T-cell (primary cell): ENCODE measurements around the gene JAG1. TPM values are rescaled to one million over a fixed set of nuclear protein-coding genes. Genes with fewer than 3 reads are reported as not detected.
"Not testable (repeated sequence)": the region's sequence is repeated elsewhere in the genome, so short reads cannot be mapped to it uniquely, and the experiment has no call there.

Experiments used
- ATAC-seq, 4 experiments: fragments of 200-7000 bp in 3 of 4; fragments of 150-1000 bp in 1 of 4; cut with Tn5 transposase; replicated peaks in 1 of 4; 1 replicate in 3 of 4; 2 replicates in 1 of 4; pipeline ENCODE4 v1.10.0; 2021; ENCODE audit warnings: moderate library complexity in 3 of 4, mild to moderate bottlenecking in 2 of 4, moderate number of reproducible peaks in 1 of 4
- CTCF ChIA-PET, 2 donors: fragments of 300-600 bp; sonication (Branson Sonifier 250); formaldehyde crosslinking; loops; one replicate each; lab custom pipeline; 2022; ENCODE audit warnings: antibody characterized with exemption in 2 of 2; lab: Charles Lee
- POLR2A ChIA-PET, 2 donors: fragments of 300-600 bp; sonication (Branson Sonifier 250); formaldehyde crosslinking; loops; one replicate each; lab custom pipeline; 2022; ENCODE audit warnings: antibody characterized with exemption in 2 of 2; lab: Charles Lee
- DNase-seq, 35 experiments: peaks; one replicate each; pipeline versions ENCODE4 v3.0.0 to v3.0.0-alpha.2; 2013 to 2023
- H3K27ac ChIP-seq: one replicate; pipeline ENCODE4 v1.5.1; 2013; ENCODE audit warnings: low read length
- H3K27me3 ChIP-seq, 2 experiments: replicated peaks in 1 of 2; 1 replicate in 1 of 2; 2 replicates in 1 of 2; pipeline versions ENCODE4 v1.6.1 to v1.7.0; 2013; ENCODE audit warnings: low read length in 1 of 2, mixed read lengths in 1 of 2; ENCODE audit not compliant: control insufficient read depth in 2 of 2, insufficient read depth in 2 of 2; ENCODE audit errors: extremely low read depth in 1 of 2
- H3K36me3 ChIP-seq, 2 donors: 1 replicate in 1 of 2; 2 replicates in 1 of 2; pipeline versions ENCODE4 v1.6.1 to v1.7.0; 2013; ENCODE audit warnings: low read length in 1 of 2; ENCODE audit not compliant: control insufficient read depth in 2 of 2, insufficient read depth in 1 of 2; ENCODE audit errors: extremely low read depth in 1 of 2
- H3K4me1 ChIP-seq, 2 experiments: 1 replicate in 1 of 2; 2 replicates in 1 of 2; pipeline versions ENCODE4 v1.6.1 to v1.7.0; 2013; ENCODE audit warnings: low read length in 2 of 2, mixed read lengths in 1 of 2; ENCODE audit not compliant: insufficient read depth in 2 of 2, control insufficient read depth in 1 of 2; ENCODE audit errors: extremely low read depth in 1 of 2
- H3K4me3 ChIP-seq, 2 donors: 1 replicate in 1 of 2; 2 replicates in 1 of 2; pipeline versions ENCODE4 v1.5.1 to v1.7.0; 2013; ENCODE audit warnings: mild to moderate bottlenecking in 2 of 2, low read length in 1 of 2, moderate library complexity in 1 of 2; ENCODE audit not compliant: control insufficient read depth in 1 of 2; ENCODE audit errors: extremely low read depth in 1 of 2
- H3K9me3 ChIP-seq: 2 replicates; pipeline ENCODE4 v1.7.0; 2013
- H3K27ac Mint-ChIP-seq, 2 donors: one replicate each; pipeline ENCODE4 v1.8.0; 2020 to 2021; ENCODE audit warnings: mild to moderate bottlenecking in 2 of 2, mixed read lengths in 2 of 2
- H3K27me3 Mint-ChIP-seq, 2 donors: one replicate each; pipeline ENCODE4 v1.8.0; 2021 to 2022; ENCODE audit warnings: mixed read lengths in 2 of 2
- H3K36me3 Mint-ChIP-seq: one replicate; pipeline ENCODE4 v1.8.0; 2021; ENCODE audit warnings: mixed read lengths
- H3K4me1 Mint-ChIP-seq, 3 donors: one replicate each; pipeline ENCODE4 v1.8.0; 2020 to 2022; ENCODE audit warnings: mixed read lengths in 3 of 3, mild to moderate bottlenecking in 1 of 3
- H3K4me3 Mint-ChIP-seq, 3 donors: one replicate each; pipeline ENCODE4 v1.8.0; 2020 to 2022; ENCODE audit warnings: mild to moderate bottlenecking in 3 of 3, mixed read lengths in 3 of 3, moderate library complexity in 3 of 3
- H3K9me3 Mint-ChIP-seq, 3 donors: one replicate each; pipeline ENCODE4 v1.8.0; 2020 to 2022; ENCODE audit warnings: mixed read lengths in 3 of 3
- WGBS: methylation state at CpG from one replicate; pipeline ENCODE4 v1.1.5; 2013; ENCODE audit warnings: missing lambda C conversion rate; ENCODE audit not compliant: insufficient coverage; 5-methylcytosine and 5-hydroxymethylcytosine counted together
- total RNA-seq, 35 experiments: library from RNA in 6 of 35; stranded (reverse) in 6 of 35; fragments of 120-200 nt in 1 of 35; gene quantifications; one replicate each; pipeline versions ENCODE4 v1.2.1 to v1.2.4 and lab custom pipeline; 2013 to 2026

Gene JAG1
- total RNA-seq, 5 donors from 2014 or later (not counting 1 experiment from before 2014, with no cell fraction given), result 0.12 to 1.1 (median 0.56) TPM

DNA sequence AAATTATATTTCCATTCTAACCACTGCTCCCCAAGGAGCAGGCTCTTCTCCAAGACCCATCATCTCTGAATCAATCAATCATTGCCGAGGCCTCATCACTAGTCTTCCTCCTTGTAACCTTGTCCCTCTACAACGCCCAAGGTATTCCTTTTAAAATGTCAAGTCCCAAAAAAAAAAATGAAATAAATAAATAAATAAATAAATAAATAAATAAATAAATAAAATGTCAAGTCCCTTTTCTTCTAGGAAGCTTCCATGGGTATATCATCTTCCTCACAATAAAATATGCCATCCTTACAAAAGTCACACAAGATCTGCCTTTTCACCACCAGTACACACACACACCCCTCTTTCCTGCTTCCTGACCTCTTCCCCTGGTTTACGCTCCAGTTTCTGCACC, 57.6 kb downstream of the JAG1 start:
- no peak for DNase-seq
- peaks cover 0 to 3% of the 10 kb centered on the region in 2 donors for H3K36me3 ChIP-seq
- no peak for ATAC-seq
- no peak overlapping the region for H3K27ac ChIP-seq
- H3K4me1 ChIP-seq, result no peaks in the 10 kb centered on the region
- H3K4me3 Mint-ChIP-seq, result no peak overlapping the region
- 100% methylated on average over 1 of the region's 3 CpGs for WGBS
- H3K4me1 Mint-ChIP-seq, result no peaks in the 10 kb centered on the region
- no peaks in the 10 kb centered on the region for H3K9me3 ChIP-seq
- ChIA-PET POLR2A (no interaction called here), CTCF (no interaction called here)
- peaks cover 58% of the 10 kb centered on the region for H3K36me3 Mint-ChIP-seq
- no peaks in the 10 kb centered on the region for H3K27me3 Mint-ChIP-seq
- H3K27me3 ChIP-seq, result no peaks in the 10 kb centered on the region
- H3K27ac Mint-ChIP-seq, result no peak overlapping the region
- H3K9me3 Mint-ChIP-seq, result no peaks in the 10 kb centered on the region
- H3K4me3 ChIP-seq, result no peak overlapping the region

GRCh38 chr20:10613911-10614310, 59.9 kb downstream of the JAG1 start:
- Histone ChIP-seq H3K27ac (no peak overlapping the region), H3K27me3 (no peaks in the 10 kb centered on the region), H3K36me3 (peaks cover 0 to 3% of the 10 kb centered on the region in 2 donors), H3K4me1 (no peaks in the 10 kb centered on the region), H3K4me3 (no peak overlapping the region), H3K9me3 (no peaks in the 10 kb centered on the region)
- ChIA-PET CTCF (no interaction called here), POLR2A (no interaction called here)
- ATAC-seq (no peak), DNase-seq (no peak)
- 97% methylated on average over 9 of the region's 18 CpGs for WGBS
- peaks cover 61% of the 10 kb centered on the region for H3K36me3 Mint-ChIP-seq
- H3K9me3 Mint-ChIP-seq, result no peaks in the 10 kb centered on the region
- H3K27me3 Mint-ChIP-seq, result no peaks in the 10 kb centered on the region
- no peak overlapping the region for H3K4me3 Mint-ChIP-seq
- H3K4me1 Mint-ChIP-seq, result no peaks in the 10 kb centered on the region
- H3K27ac Mint-ChIP-seq, result no peak overlapping the region

- POLR2A ChIA-PET, H3K4me3 ChIP-seq, ATAC-seq, H3K9me3 ChIP-seq, DNase-seq, H3K9me3 Mint-ChIP-seq, H3K27me3 ChIP-seq, CTCF ChIA-PET, H3K4me1 ChIP-seq, H3K4me3 Mint-ChIP-seq, H3K27ac ChIP-seq, H3K27ac Mint-ChIP-seq, H3K36me3 ChIP-seq, H3K27me3 Mint-ChIP-seq, H3K4me1 Mint-ChIP-seq: not testable (repeated sequence)
- WGBS, result no CpG with 5 or more reads among the region's 5 CpGs
- H3K36me3 Mint-ChIP-seq, result peaks cover 65% of the 10 kb centered on the region
Measured at GRCh38 chr20:10613426-10613825, 60.4 kb downstream of the JAG1 start.

DNA sequence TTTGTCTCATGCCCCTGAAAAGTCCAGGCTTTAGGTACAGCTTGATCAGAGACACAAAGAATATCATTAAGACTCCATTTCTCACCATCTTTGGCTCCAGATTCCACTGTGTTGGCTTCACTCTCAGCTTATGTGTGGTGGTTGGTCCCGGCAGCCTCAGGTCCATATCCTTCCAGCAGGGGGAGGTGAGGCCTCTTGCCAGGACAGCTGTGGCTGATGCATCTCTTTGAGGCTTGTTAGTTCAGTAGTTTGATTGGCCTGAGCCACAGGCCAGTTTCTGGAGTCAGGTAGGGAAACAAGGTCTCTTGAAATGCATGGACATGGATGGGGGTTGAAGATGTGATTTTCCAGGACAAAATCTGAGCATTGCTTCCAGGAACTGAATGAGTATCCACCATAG, 62.4 kb downstream of the JAG1 start:
- Histone ChIP-seq H3K4me3 (no peak overlapping the region), H3K4me1 (no peaks in the 10 kb centered on the region), H3K27me3 (no peaks in the 10 kb centered on the region), H3K27ac (no peak overlapping the region), H3K9me3 (no peaks in the 10 kb centered on the region), H3K36me3 (peaks cover 0 to 3% of the 10 kb centered on the region in 2 donors)
- Mint-ChIP-seq H3K4me3 (no peak overlapping the region), H3K36me3 (peaks cover 61% of the 10 kb centered on the region), H3K9me3 (no peaks in the 10 kb centered on the region), H3K4me1 (no peaks in the 10 kb centered on the region), H3K27ac (no peak overlapping the region), H3K27me3 (no peaks in the 10 kb centered on the region)
- POLR2A ChIA-PET, result no interaction called here
- ATAC-seq, result no peak
- CTCF ChIA-PET, result no interaction called here
- no peak for DNase-seq
- 100% methylated on average over 1 of the region's 1 CpG for WGBS

DNA sequence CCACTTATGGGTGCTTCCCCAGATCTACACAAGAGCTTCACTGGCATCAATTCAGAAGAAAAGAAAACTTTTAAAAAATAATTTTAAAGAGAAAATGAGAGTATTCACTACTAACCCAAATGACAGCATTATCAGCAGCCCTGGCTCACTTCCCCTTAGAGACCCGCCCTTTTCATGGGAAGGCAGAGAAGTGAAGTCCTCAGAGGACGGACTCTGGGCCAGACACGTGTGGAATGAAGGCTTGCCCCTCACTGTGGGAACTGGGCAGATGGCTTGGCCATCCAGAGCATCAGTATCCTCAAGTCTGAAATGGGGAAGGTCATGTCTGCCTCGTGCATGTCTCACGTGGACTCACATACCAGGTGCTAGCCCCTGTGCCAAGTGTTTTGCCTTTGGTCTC, 63.5 kb downstream of the JAG1 start:
- no peak overlapping the region for H3K27ac Mint-ChIP-seq
- peaks cover 0 to 3% of the 10 kb centered on the region in 2 donors for H3K36me3 ChIP-seq
- H3K4me3 ChIP-seq, result no peak overlapping the region
- no peak overlapping the region for H3K4me3 Mint-ChIP-seq
- H3K27me3 ChIP-seq, result no peaks in the 10 kb centered on the region
- DNase-seq (no peak), ATAC-seq (no peak)
- no peaks in the 10 kb centered on the region for H3K4me1 ChIP-seq
- H3K36me3 Mint-ChIP-seq, result peaks cover 61% of the 10 kb centered on the region
- CTCF ChIA-PET, result no interaction called here
- H3K27me3 Mint-ChIP-seq, result no peaks in the 10 kb centered on the region
- 100% methylated on average over 2 of the region's 5 CpGs for WGBS
- H3K4me1 Mint-ChIP-seq, result no peaks in the 10 kb centered on the region
- H3K9me3 Mint-ChIP-seq, result no peaks in the 10 kb centered on the region
- POLR2A ChIA-PET, result no interaction called here
- H3K9me3 ChIP-seq, result no peaks in the 10 kb centered on the region
- H3K27ac ChIP-seq, result no peak overlapping the region

GRCh38 chr20:10609770-10610169, 64.0 kb downstream of the JAG1 start:
- Mint-ChIP-seq H3K4me3 (no peak overlapping the region), H3K27me3 (no peaks in the 10 kb centered on the region), H3K36me3 (peaks cover 58% of the 10 kb centered on the region), H3K4me1 (no peaks in the 10 kb centered on the region), H3K9me3 (no peaks in the 10 kb centered on the region), H3K27ac (no peak overlapping the region)
- no peaks in the 10 kb centered on the region for H3K9me3 ChIP-seq
- H3K4me1 ChIP-seq, result no peaks in the 10 kb centered on the region
- ATAC-seq (no peak), DNase-seq (no peak)
- H3K27ac ChIP-seq, result no peak overlapping the region
- H3K36me3 ChIP-seq, result peaks cover 0 to 3% of the 10 kb centered on the region in 2 donors
- CTCF ChIA-PET, result no interaction called here
- no peaks in the 10 kb centered on the region for H3K27me3 ChIP-seq
- H3K4me3 ChIP-seq, result no peak overlapping the region
- POLR2A ChIA-PET, result interaction anchor here in 1 of 2 donors (0.6 kb wide), 1 partner anchor 17 kb away, joined by 3 read pairs; no protein-coding TSS in a partner anchor

- Mint-ChIP-seq H3K36me3 (peaks cover 56% of the 10 kb centered on the region), H3K27me3 (no peaks in the 10 kb centered on the region)
Measured at GRCh38 chr20:10609276-10609675, 64.5 kb downstream of the JAG1 start.

More at GRCh38 chr20:10609276-10609675, 64.5 kb downstream of the JAG1 start:
- no peaks in the 10 kb centered on the region for H3K9me3 Mint-ChIP-seq
- POLR2A ChIA-PET, result interaction anchor here (0.6 kb wide), 2 partner anchors 12 to 17 kb away, joined by 3 read pairs; no protein-coding TSS in a partner anchor
- H3K4me1 ChIP-seq, result no peaks in the 10 kb centered on the region
- ATAC-seq (no peak), DNase-seq (no peak)
- no peak overlapping the region for H3K27ac Mint-ChIP-seq
- H3K27ac ChIP-seq, result no peak overlapping the region
- no CpG with 5 or more reads among the region's 2 CpGs for WGBS
- CTCF ChIA-PET, result no interaction called here
- H3K4me3 Mint-ChIP-seq, result no peak overlapping the region
- no peaks in the 10 kb centered on the region for H3K4me1 Mint-ChIP-seq
- peaks cover 0 to 3% of the 10 kb centered on the region in 2 donors for H3K36me3 ChIP-seq
- no peak overlapping the region for H3K4me3 ChIP-seq
- no peaks in the 10 kb centered on the region for H3K27me3 ChIP-seq
- H3K9me3 ChIP-seq, result no peaks in the 10 kb centered on the region
